Measurements from ENCODE around the gene INSIG2. TPM values are rescaled to one million over a fixed set of nuclear protein-coding genes. Genes with fewer than 3 reads are reported as not detected.

INSIG2 gene
- total RNA-seq, 2 donors from 2014 or later, result 12.8 to 47.0 TPM

- Histone ChIP-seq H3K4me1 (peaks cover 5% of the 10 kb centered on the region), H3K4me3 (no peak overlapping the region), H3K27me3 (no peaks in the 10 kb centered on the region), H3K9ac (ENCODE audit: low read depth in 2 of 2, low read length in 2 of 2) (no peak overlapping the region), H3K27ac (no peak overlapping the region), H3K36me3 (no peaks in the 10 kb centered on the region), H3K9me3 (no peaks in the 10 kb centered on the region)
- DNase-seq, result no peak
- intact Hi-C loops (cut with DNase I), result no loop called here
- no peak for TF ChIP-seq CTCF (IDR thresholded peaks at IDR 0.05)
Observed at GRCh38 chr2:118123561-118124232, 35.4 kb downstream of the INSIG2 start.

- peaks cover 5% of the 10 kb centered on the region for H3K4me1 ChIP-seq
- no peak overlapping the region for H3K27ac ChIP-seq
- H3K9ac ChIP-seq (ENCODE audit: low read depth in 2 of 2, low read length in 2 of 2), result no peak overlapping the region
Observed at GRCh38 chr2:118124288-118124891, 36.1 kb downstream of the INSIG2 start.

GRCh38 chr2:118127250-118127649 lies 39.0 kb downstream of the INSIG2 start:
- Histone ChIP-seq H3K9me3 (no peaks in the 10 kb centered on the region), H3K27me3 (no peaks in the 10 kb centered on the region), H3K9ac (ENCODE audit: low read depth in 2 of 2, low read length in 2 of 2) (no peak overlapping the region), H3K4me3 (no peak overlapping the region), H3K4me1 (peaks cover 5% of the 10 kb centered on the region), H3K36me3 (no peaks in the 10 kb centered on the region), H3K27ac (no peak overlapping the region)
- DNase-seq, result no peak
- TF ChIP-seq CTCF (IDR thresholded peaks at IDR 0.05), result no peak
- intact Hi-C loops (cut with DNase I), result no loop called here

More at GRCh38 chr2:118124288-118124891, 36.1 kb downstream of the INSIG2 start:
- no peak for TF ChIP-seq CTCF (IDR thresholded peaks at IDR 0.05)
- no peaks in the 10 kb centered on the region for H3K27me3 ChIP-seq
- no peaks in the 10 kb centered on the region for H3K36me3 ChIP-seq
- H3K9me3 ChIP-seq, result no peaks in the 10 kb centered on the region
- intact Hi-C loops (cut with DNase I), result no loop called here
- no peak for DNase-seq
- H3K4me3 ChIP-seq, result no peak overlapping the region

GRCh38 chr2:118128826-118129225 lies 40.6 kb downstream of the INSIG2 start:
- DNase-seq, result no peak
- intact Hi-C loops (cut with DNase I), result no loop called here
- no peaks in the 10 kb centered on the region for H3K27me3 ChIP-seq
- H3K9ac ChIP-seq (ENCODE audit: low read depth in 2 of 2, low read length in 2 of 2), result no peak overlapping the region
- no peak overlapping the region for H3K4me3 ChIP-seq
- TF ChIP-seq CTCF (IDR thresholded peaks at IDR 0.05), result no peak
- H3K27ac ChIP-seq, result no peak overlapping the region
- no peaks in the 10 kb centered on the region for H3K4me1 ChIP-seq
- H3K9me3 ChIP-seq, result no peaks in the 10 kb centered on the region
- H3K36me3 ChIP-seq, result no peaks in the 10 kb centered on the region

GRCh38 chr2:118130385-118130784 lies 42.1 kb downstream of the INSIG2 start:
- H3K9me3 ChIP-seq, result no peaks in the 10 kb centered on the region
- no peaks in the 10 kb centered on the region for H3K4me1 ChIP-seq
- intact Hi-C loops (cut with DNase I), result no loop called here
- no peak for TF ChIP-seq CTCF (IDR thresholded peaks at IDR 0.05)
- no peak overlapping the region for H3K9ac ChIP-seq (ENCODE audit: low read depth in 2 of 2, low read length in 2 of 2)
- no peaks in the 10 kb centered on the region for H3K36me3 ChIP-seq
- no peak overlapping the region for H3K4me3 ChIP-seq
- DNase-seq, result no peak
- no peak overlapping the region for H3K27ac ChIP-seq
- H3K27me3 ChIP-seq, result no peaks in the 10 kb centered on the region

All from colonic mucosa (tissue), 4 donors.